ENCODE results near the gene NFIA. TPM values are rescaled to one million over a fixed set of nuclear protein-coding genes. Genes with fewer than 3 reads are reported as not detected.

The NFIA gene
- 5.0 TPM for polyA plus RNA-seq (2013, experiment 1 of 2)
- polyA plus RNA-seq (2013, experiment 2 of 2), result 4.9 TPM

- Histone ChIP-seq H2AFZ (ENCODE audit: low read depth, low read length) (peak within 1 kb of the TSS; percentile 83), H2BK120ac (ENCODE audit: low read depth, low read length) (peak within 1 kb of the TSS; percentile 34), H3K4me2 (ENCODE audit: low read length, poor library complexity, severe bottlenecking) (peak within 1 kb of the TSS; percentile 96), H3K9me3 (ENCODE audit: control insufficient read depth, low read length) (no peaks in the 10 kb centered on the region), H3K4ac (ENCODE audit: low read depth in 1 of 2, low read length in 2 of 2) (peak within 1 kb of the TSS in 1 of 2 experiments; percentile 41), H3K79me1 (replicated peaks; ENCODE audit: low read length, poor library complexity, severe bottlenecking) (peaks cover 4% of the 10 kb centered on the region), H2AK5ac (ENCODE audit: low read length, severe bottlenecking) (no peak within 1 kb of the TSS), H3K27ac (ENCODE audit: low read length, poor library complexity, severe bottlenecking) (peak within 1 kb of the TSS; percentile 32), H3K18ac (ENCODE audit: low read depth in 1 of 2, low read length in 2 of 2) (peak within 1 kb of the TSS; percentile 75 to 78), H3K4me1 (ENCODE audit: control insufficient read depth, insufficient read depth, low read depth, low read length) (no peaks in the 10 kb centered on the region), H3K27me3 (ENCODE audit: control insufficient read depth in 1 of 2, insufficient read depth in 1 of 2, low read length in 2 of 2) (no peaks in the 10 kb centered on the region), H2BK12ac (ENCODE audit: low read length in 2 of 2) (peak within 1 kb of the TSS; percentile 66 to 92), H3K9ac (ENCODE audit: low read length) (peak within 1 kb of the TSS; percentile 96), H3K14ac (ENCODE audit: low read length in 2 of 2) (peak within 1 kb of the TSS in 1 of 2 experiments; percentile 41), H3K23ac (ENCODE audit: low read length in 2 of 2) (peak within 1 kb of the TSS in 1 of 2 experiments; percentile 75), H3K4me3 (ENCODE audit: insufficient read depth in 1 of 2, low read depth in 1 of 2, low read length in 2 of 2) (peak within 1 kb of the TSS; percentile 79 to 90), H4K91ac (ENCODE audit: low read length) (peak within 1 kb of the TSS; percentile 50), H4K8ac (ENCODE audit: low read length) (peak within 1 kb of the TSS; percentile 69), H2BK15ac (ENCODE audit: low read depth, poor library complexity, severe bottlenecking) (peak within 1 kb of the TSS; percentile 84), H2BK5ac (ENCODE audit: low read depth, low read length, poor library complexity, severe bottlenecking) (no peak within 1 kb of the TSS), H3K36me3 (ENCODE audit: control insufficient read depth in 1 of 2, insufficient read depth in 2 of 2, low read depth in 1 of 2, low read length in 2 of 2) (no peaks in the 10 kb centered on the region)
- WGBS, result 1% methylated on average over 39 of the region's 73 CpGs
- peak; percentile 76 for DNase-seq
These were observed at the start of gene NFIA for GRCh38 chr1:61082311-61083012. Gene NFIA (plus strand): TSS chr1:61082561.

- Histone ChIP-seq H3K18ac (ENCODE audit: low read depth in 1 of 2, low read length in 2 of 2) (no peak overlapping the region), H3K9me3 (ENCODE audit: control insufficient read depth, low read length) (no peaks in the 10 kb centered on the region), H3K27me3 (ENCODE audit: control insufficient read depth in 1 of 2, insufficient read depth in 1 of 2, low read length in 2 of 2) (no peaks in the 10 kb centered on the region), H3K4me3 (ENCODE audit: insufficient read depth in 1 of 2, low read depth in 1 of 2, low read length in 2 of 2) (no peak overlapping the region), H3K4me2 (ENCODE audit: low read length, poor library complexity, severe bottlenecking) (no peak overlapping the region), H2BK12ac (ENCODE audit: low read length in 2 of 2) (no peak overlapping the region), H3K27ac (ENCODE audit: low read length, poor library complexity, severe bottlenecking) (no peak overlapping the region), H4K8ac (ENCODE audit: low read length) (no peak overlapping the region), H3K23ac (ENCODE audit: low read length in 2 of 2) (no peak overlapping the region), H3K4me1 (ENCODE audit: control insufficient read depth, insufficient read depth, low read depth, low read length) (no peaks in the 10 kb centered on the region), H2BK15ac (ENCODE audit: low read depth, poor library complexity, severe bottlenecking) (no peak overlapping the region), H3K4ac (ENCODE audit: low read depth in 1 of 2, low read length in 2 of 2) (no peak overlapping the region), H3K9ac (ENCODE audit: low read length) (no peak overlapping the region), H2AK5ac (ENCODE audit: low read length, severe bottlenecking) (no peak overlapping the region), H2BK120ac (ENCODE audit: low read depth, low read length) (no peak overlapping the region), H2BK5ac (ENCODE audit: low read depth, low read length, poor library complexity, severe bottlenecking) (no peak overlapping the region), H2AFZ (ENCODE audit: low read depth, low read length) (no peak overlapping the region), H4K91ac (ENCODE audit: low read length) (no peak overlapping the region), H3K79me1 (replicated peaks; ENCODE audit: low read length, poor library complexity, severe bottlenecking) (no peaks in the 10 kb centered on the region), H3K14ac (ENCODE audit: low read length in 2 of 2) (no peak overlapping the region), H3K36me3 (ENCODE audit: control insufficient read depth in 1 of 2, insufficient read depth in 2 of 2, low read depth in 1 of 2, low read length in 2 of 2) (no peaks in the 10 kb centered on the region)
- no peak for DNase-seq
These were observed 46.5 kb upstream of the NFIA start for GRCh38 chr1:61035880-61036279.

- H2BK5ac ChIP-seq (ENCODE audit: low read depth, low read length, poor library complexity, severe bottlenecking), result no peak overlapping the region
- H3K4ac ChIP-seq (ENCODE audit: low read depth in 1 of 2, low read length in 2 of 2), result no peak overlapping the region
- peak overlapping the region in 1 of 2 experiments; percentile 2 for H3K23ac ChIP-seq (ENCODE audit: low read length in 2 of 2)
- no peak for DNase-seq
- H3K27me3 ChIP-seq (ENCODE audit: control insufficient read depth in 1 of 2, insufficient read depth in 1 of 2, low read length in 2 of 2), result peaks cover 2 to 27% of the 10 kb centered on the region in 2 experiments
- no peaks in the 10 kb centered on the region for H3K79me1 ChIP-seq (replicated peaks; ENCODE audit: low read length, poor library complexity, severe bottlenecking)
- no peak overlapping the region for H2BK120ac ChIP-seq (ENCODE audit: low read depth, low read length)
- H2BK15ac ChIP-seq (ENCODE audit: low read depth, poor library complexity, severe bottlenecking), result no peak overlapping the region
- peaks cover 10% of the 10 kb centered on the region for H3K4me1 ChIP-seq (ENCODE audit: control insufficient read depth, insufficient read depth, low read depth, low read length)
- no peak overlapping the region for H2AFZ ChIP-seq (ENCODE audit: low read depth, low read length)
- peak overlapping the region; percentile 75 for H3K4me2 ChIP-seq (ENCODE audit: low read length, poor library complexity, severe bottlenecking)
- no peaks in the 10 kb centered on the region for H3K9me3 ChIP-seq (ENCODE audit: control insufficient read depth, low read length)
- no peak overlapping the region for H2AK5ac ChIP-seq (ENCODE audit: low read length, severe bottlenecking)
- no peak overlapping the region for H4K91ac ChIP-seq (ENCODE audit: low read length)
- no peak overlapping the region for H3K27ac ChIP-seq (ENCODE audit: low read length, poor library complexity, severe bottlenecking)
- WGBS, result 43% methylated on average over 17 of the region's 17 CpGs
- no peak overlapping the region for H2BK12ac ChIP-seq (ENCODE audit: low read length in 2 of 2)
- H3K4me3 ChIP-seq (ENCODE audit: insufficient read depth in 1 of 2, low read depth in 1 of 2, low read length in 2 of 2), result peak overlapping the region in 1 of 2 experiments; percentile 70
- no peaks in the 10 kb centered on the region for H3K36me3 ChIP-seq (ENCODE audit: control insufficient read depth in 1 of 2, insufficient read depth in 2 of 2, low read depth in 1 of 2, low read length in 2 of 2)
- no peak overlapping the region for H3K14ac ChIP-seq (ENCODE audit: low read length in 2 of 2)
- H3K18ac ChIP-seq (ENCODE audit: low read depth in 1 of 2, low read length in 2 of 2), result no peak overlapping the region
- H3K9ac ChIP-seq (ENCODE audit: low read length), result peak overlapping the region; percentile 88
- no peak overlapping the region for H4K8ac ChIP-seq (ENCODE audit: low read length)
These were observed 39.8 kb upstream of the NFIA start for GRCh38 chr1:61042466-61043009.

GRCh38 chr1:61043010-61043820 lies 39.1 kb upstream of the NFIA start:
- Histone ChIP-seq H2BK12ac (ENCODE audit: low read length in 2 of 2) (no peak overlapping the region), H2BK15ac (ENCODE audit: low read depth, poor library complexity, severe bottlenecking) (no peak overlapping the region), H3K9ac (ENCODE audit: low read length) (peak overlapping the region; percentile 88), H4K8ac (ENCODE audit: low read length) (peak overlapping the region; percentile 86), H2BK5ac (ENCODE audit: low read depth, low read length, poor library complexity, severe bottlenecking) (no peak overlapping the region), H2BK120ac (ENCODE audit: low read depth, low read length) (no peak overlapping the region), H3K4me3 (ENCODE audit: insufficient read depth in 1 of 2, low read depth in 1 of 2, low read length in 2 of 2) (peak overlapping the region; percentile 54 to 70), H2AFZ (ENCODE audit: low read depth, low read length) (peak overlapping the region; percentile 8), H4K91ac (ENCODE audit: low read length) (peak overlapping the region; percentile 18), H3K23ac (ENCODE audit: low read length in 2 of 2) (peak overlapping the region in 1 of 2 experiments; percentile 2), H3K4me2 (ENCODE audit: low read length, poor library complexity, severe bottlenecking) (peak overlapping the region; percentile 75), H3K4me1 (ENCODE audit: control insufficient read depth, insufficient read depth, low read depth, low read length) (peaks cover 10% of the 10 kb centered on the region), H3K9me3 (ENCODE audit: control insufficient read depth, low read length) (no peaks in the 10 kb centered on the region), H2AK5ac (ENCODE audit: low read length, severe bottlenecking) (no peak overlapping the region), H3K79me1 (replicated peaks; ENCODE audit: low read length, poor library complexity, severe bottlenecking) (no peaks in the 10 kb centered on the region), H3K18ac (ENCODE audit: low read depth in 1 of 2, low read length in 2 of 2) (no peak overlapping the region), H3K27ac (ENCODE audit: low read length, poor library complexity, severe bottlenecking) (no peak overlapping the region), H3K36me3 (ENCODE audit: control insufficient read depth in 1 of 2, insufficient read depth in 2 of 2, low read depth in 1 of 2, low read length in 2 of 2) (no peaks in the 10 kb centered on the region), H3K27me3 (ENCODE audit: control insufficient read depth in 1 of 2, insufficient read depth in 1 of 2, low read length in 2 of 2) (peaks cover 2 to 27% of the 10 kb centered on the region in 2 experiments), H3K4ac (ENCODE audit: low read depth in 1 of 2, low read length in 2 of 2) (no peak overlapping the region), H3K14ac (ENCODE audit: low read length in 2 of 2) (no peak overlapping the region)
- DNase-seq, result peak; percentile 63
- 5% methylated on average over 79 of the region's 85 CpGs for WGBS

Data from mesenchymal stem cell (in vitro differentiated cells and primary cell).